Head of caudate nucleus (tissue), 42 donors: ENCODE data around the gene RUFY3.

ENCODE experiments used
- DNase-seq, 42 donors: peaks; one replicate each; pipeline versions ENCODE4 v3.0.0 to v3.0.0-alpha.2; 2020 to 2021; ENCODE audit warnings: mixed read lengths in 7 of 42
- intact Hi-C: fragments of 100-400 bp; cut with DNase I; formaldehyde crosslinking; loops from one replicate; pipeline ENCODE4 v1.15.0; 2022

RUFY3 gene

DNA sequence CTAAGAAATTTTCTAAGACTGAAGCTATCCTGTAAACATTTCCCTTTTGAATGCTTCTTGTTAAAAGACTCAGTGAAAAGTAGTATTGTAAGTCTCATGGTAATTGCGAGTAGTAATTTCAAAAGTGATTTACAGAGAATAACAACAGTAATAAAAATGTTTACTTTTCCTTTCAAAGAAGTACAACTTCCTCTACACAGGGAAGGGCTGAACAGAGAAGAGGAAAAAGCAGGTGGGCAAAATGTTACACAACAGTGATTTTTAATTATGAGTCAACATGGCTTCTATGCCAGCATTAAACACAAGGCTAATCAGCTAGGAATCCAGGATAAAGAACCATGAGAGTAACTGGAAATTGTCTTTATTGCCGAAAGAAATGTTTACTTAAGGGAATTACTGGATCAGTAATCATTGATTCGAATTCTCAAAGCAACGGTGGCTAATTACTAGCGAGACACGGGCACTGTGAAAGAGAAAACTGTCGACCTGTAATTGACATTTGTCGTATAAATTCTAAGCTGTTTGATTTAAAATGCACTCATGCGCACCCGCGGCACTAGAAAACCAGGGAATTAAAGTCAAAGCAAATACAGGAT is 18.0 kb upstream of the RUFY3 start:
- peak in 29 of 42 donors; percentile 16 to 78 (median 47) for DNase-seq
- intact Hi-C loops: loop anchor here (2.0 to 10.0 kb wide), 2 partner anchors 15 to 291 kb away; partner anchors contain the start of genes DCK and UTP3

DNA sequence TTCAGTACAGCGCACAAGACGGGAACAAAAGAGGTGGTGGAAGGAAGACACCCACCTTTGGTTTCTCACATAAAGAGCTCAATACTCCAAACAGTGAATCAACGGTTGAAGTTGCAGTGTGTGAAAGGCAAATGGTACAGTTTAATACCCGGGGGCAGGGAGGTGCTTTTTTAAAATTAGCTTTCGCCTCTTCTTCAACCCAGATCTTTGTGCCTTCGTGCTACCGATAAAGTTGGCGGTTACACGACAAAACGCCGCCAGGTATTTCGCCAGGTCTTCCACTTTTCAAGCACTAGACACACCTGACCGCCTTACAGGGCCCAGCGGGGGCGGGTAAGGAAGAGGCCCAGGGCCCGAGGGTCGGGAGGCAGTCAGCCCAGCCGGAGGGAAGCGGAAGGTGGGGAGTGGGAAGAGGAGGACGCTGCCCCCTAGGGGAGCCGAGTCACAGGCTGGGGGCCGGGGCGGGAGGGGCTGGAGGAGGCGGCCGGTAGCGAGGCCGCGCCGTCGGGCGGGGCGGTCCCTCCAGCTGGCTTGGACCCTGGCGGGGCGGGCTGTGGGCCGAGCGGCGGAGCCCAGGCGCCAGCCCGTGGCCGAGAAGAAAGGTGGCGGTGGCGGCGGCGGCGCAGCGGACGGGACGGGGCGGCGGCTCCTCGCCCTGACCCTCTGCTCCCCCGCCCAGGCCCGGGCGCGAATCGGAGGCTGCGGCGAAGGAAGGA is 17.4 kb upstream of the RUFY3 start:
- DNase-seq: peak; percentile 28 to 90 (median 77)
- intact Hi-C loops: loop anchor here (2.0 to 10.0 kb wide), 2 partner anchors 16 to 290 kb away; partner anchors contain the start of genes DCK and UTP3

DNA sequence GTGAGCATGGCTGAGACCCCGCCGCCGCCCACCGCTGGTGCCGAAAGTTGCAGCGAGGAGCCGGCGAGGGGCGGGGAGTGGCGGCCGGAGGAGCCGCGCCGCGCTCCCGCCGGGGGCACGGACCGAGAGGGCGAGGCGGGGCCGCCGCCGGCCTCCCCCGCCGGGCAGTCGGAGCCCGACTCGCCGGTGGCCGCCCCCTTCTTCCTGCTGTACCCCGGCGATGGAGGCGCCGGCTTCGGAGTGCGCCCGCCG is 16.9 kb upstream of the RUFY3 start:
- intact Hi-C loops: loop anchor here (2.0 to 10.0 kb wide), 2 partner anchors 16 to 290 kb away; partner anchors contain the start of genes DCK and UTP3

DNA sequence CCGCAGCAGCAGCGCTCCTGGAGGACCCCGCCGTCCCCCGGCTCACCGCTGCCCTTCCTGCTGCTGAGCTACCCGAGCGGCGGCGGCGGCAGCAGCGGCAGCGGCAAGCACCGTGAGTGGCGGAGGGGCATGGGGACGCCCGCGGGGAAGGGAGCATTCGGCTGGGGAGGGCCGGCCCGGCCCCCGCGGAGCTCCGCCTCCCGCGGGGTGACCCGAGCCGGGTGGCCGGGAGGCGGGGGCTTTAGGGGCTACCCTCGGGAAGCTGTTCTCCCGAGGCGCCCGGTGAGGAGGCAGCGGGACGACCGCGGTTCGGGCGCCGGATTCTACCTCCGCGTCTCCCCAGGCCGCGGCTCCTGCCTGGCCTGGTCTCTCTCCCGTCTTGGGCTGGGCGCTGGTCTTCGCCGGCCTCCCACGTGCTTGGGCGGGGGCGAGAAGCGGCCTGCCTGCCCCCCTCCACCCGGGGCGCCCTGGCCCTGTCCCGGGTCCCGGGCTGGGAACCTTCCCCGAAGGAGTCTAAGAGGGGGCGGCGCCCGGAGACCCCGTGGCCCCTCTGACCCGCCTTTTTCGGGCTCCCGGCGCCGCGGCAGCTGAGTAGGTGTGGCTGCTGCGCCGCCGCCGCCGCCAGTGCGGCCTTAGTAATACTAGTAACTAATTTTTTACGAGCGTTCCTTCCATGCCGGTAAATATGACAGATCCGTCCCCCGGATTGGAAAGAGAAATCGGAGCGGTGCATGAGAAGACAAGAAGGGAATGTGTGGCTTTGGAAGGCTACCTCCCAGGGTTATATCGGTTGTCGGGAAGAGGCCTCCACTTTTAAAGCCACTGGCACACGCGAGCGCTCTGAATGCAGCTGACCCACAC is 16.4 kb upstream of the RUFY3 start:
- DNase-seq: peak; percentile 13 to 84 (median 70)
- intact Hi-C loops: loop anchor here (2.0 to 10.0 kb wide), 2 partner anchors 17 to 289 kb away; partner anchors contain the start of genes DCK and UTP3

More for the DNA sequence above, 16.9 kb upstream of the RUFY3 start:
- DNase-seq: peak in 1 of 42 donors; percentile 18

DNA sequence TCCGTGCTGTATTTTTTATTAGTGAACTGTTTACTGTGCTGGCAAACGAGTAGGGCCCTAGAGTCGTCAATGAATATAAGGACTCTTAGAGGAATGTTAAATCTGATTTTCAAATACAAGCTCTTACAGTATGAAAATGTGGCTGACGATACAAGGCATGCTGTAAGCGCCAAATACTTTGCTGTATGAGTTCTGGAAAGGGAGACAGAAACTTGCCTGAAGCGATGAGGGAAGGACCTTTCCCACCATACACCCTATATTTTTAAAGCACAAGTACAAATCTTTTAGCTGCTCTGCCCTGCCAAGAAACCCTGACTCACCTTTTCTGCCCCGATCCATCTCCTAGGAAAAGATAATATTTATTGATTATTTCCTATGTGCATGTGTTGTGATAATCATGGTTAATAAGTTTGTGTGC is 15.7 kb upstream of the RUFY3 start:
- intact Hi-C loops: loop anchor here (10.0 kb wide), 1 partner anchor 289 kb away; the partner anchor contains the start of gene DCK
- DNase-seq: no peak

DNA sequence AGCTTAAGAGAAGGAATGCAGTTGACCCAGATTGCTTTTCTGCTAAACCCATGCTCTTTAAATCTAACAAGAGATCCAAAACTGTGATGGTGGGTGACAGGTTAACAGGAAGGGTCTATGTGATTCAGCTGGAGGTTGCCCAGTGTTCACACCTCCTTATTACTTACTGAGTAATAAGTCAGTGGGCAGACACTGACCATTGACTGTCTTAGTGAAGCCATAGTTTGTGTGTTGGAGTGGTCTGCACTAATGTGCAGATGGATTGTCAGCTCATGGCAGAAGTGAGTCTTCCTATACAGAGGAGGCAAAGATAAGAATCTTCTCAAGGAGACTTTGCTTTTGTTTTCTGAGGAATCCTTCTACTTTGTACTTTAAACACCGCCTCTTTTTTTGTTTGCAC is 15.2 kb upstream of the RUFY3 start:
- intact Hi-C loops: loop anchor here (10.0 kb wide), 1 partner anchor 288 kb away; the partner anchor contains the start of gene DCK
- no peak for DNase-seq

DNA sequence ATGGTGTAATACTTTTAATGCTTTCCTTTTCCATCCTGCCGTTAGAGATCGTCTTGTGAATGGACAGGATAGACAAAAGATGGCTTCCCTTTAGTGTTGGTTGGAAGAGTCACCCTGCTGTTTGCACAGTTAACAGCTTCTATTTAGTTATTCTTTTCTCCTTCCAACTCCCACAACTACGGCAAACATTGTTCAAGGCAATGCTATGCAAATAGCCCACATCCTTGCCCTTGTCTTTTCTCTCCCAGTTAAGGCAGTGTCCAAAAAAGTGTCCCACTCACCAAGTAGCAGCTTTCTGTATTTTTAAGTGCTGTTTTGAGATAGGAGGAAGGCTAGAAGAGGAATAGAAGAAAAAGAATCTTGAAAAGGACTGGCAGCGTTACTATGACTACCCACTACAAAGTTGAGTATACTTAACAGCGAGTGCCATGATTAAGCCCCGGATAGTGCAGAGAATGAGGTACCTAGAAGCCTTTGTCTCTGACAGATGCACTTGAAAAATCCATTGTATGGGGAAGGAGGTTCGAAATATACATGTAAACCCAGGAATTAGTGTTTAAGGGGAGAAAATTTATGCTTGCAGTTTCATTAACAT is 12.1 kb upstream of the RUFY3 start:
- no peak for DNase-seq
- intact Hi-C loops: loop anchor here (10.0 kb wide), 1 partner anchor 285 kb away; the partner anchor contains the start of gene DCK

DNA sequence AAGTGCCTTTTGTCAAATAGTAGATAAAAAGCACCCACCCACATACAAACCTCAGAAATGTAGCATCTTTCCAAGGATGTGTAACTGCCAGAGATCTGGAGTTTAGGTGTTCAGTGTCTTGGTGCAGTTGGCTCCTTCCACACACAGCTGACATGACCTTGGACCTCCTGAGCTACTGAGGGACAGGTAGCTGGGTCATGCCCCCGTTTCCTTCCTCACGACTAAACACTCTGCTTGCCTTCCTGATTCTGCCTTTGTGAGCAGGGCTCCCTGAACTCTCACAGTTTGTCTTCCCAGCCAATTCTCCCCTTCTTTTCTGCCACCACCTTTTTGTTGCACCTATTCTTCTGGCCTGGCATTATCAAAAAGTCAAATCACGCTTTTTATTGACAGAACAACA is 10.2 kb upstream of the RUFY3 start:
- intact Hi-C loops: no loop called here

DNA sequence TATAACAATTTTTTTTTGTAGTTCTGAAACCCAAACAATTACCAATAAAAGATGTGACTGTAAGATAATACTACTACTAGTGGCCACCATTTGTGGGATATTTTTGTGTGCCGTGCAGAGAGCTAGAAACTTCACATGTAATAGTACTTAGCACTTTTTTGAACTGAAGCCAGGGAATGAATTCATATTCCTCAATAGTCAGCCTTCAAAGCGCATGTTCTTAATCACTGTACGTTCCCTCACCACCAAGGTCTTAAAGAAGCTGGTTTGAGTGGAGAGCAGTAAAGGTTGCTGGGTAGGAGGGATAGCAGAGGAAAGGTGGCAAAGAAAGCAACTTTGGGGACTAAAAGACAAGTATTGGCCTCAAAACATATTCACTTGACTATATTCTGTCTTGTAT is 9.6 kb upstream of the RUFY3 start:
- DNase-seq: no peak
- intact Hi-C loops: no loop called here

More for the DNA sequence above, 10.2 kb upstream of the RUFY3 start:
- DNase-seq: no peak

DNA sequence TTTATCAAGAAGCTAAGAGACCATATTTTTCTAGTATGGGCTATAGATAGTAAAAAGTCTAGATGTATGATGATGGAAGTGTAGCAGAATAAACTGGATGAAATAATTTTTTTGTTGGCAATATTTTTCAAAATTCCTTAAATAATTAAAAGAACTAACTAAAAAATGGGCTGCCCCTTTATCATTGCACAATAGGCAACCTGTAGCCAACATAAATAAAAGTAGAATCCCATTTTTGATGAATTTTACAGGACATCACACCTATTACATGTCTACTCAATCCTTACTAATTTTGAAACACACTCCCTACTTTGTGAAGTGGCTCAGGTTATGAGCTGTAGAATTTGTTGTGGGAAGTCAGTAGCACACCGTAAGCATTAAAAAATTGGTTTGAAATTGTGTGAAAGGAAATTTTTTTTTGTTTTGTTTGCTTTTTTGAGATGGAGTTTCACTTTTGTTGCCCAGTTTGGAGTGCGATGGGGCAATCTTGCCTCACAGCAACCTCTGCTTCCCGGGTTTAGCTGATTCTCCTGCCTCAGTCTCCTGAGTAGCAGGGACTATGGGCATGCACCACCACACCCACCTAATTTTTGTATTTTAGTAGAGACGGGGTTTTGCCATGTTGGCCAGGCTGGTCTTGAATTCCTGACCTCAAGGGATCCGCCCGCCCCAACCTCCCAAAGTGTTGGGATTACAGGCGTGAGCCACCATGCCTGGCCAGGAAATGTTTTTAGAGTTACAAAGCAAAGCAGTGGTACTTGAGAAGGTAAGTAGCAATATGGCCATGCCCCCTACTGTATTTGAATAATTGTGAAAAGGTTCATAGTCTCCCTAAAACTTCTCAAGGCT is 8.9 kb upstream of the RUFY3 start:
- DNase-seq: no peak
- intact Hi-C loops: no loop called here

DNA sequence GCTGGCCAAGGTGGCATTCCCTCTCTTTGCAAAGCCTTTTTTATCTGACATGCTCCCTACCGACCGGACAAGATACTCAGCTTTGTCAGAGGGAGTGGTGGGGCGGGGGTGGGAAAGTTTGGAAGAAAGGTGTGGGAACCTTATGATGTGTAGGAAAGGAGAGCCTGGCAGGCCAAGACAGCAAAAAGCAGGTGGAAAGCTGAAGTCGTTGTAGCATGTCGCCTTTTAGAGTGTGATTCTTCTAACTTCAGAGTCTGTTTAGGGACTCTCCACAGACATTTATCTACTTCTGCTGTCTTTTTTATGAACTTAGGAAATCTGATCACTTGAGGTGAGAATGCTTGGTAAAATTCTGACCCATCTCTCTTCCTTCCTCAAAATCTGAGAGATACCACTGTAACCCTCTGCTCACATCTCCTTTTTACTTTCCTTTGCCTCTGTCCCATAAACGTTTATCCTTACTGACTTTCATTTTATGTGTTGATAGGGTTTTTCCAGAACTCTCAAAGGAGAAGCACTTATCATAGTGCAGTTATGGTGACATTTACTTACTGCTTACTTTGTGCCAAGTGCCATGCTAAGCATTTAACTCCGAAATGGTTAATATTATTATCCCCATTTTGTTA is 8.2 kb upstream of the RUFY3 start:
- no peak for DNase-seq
- intact Hi-C loops: no loop called here

DNA sequence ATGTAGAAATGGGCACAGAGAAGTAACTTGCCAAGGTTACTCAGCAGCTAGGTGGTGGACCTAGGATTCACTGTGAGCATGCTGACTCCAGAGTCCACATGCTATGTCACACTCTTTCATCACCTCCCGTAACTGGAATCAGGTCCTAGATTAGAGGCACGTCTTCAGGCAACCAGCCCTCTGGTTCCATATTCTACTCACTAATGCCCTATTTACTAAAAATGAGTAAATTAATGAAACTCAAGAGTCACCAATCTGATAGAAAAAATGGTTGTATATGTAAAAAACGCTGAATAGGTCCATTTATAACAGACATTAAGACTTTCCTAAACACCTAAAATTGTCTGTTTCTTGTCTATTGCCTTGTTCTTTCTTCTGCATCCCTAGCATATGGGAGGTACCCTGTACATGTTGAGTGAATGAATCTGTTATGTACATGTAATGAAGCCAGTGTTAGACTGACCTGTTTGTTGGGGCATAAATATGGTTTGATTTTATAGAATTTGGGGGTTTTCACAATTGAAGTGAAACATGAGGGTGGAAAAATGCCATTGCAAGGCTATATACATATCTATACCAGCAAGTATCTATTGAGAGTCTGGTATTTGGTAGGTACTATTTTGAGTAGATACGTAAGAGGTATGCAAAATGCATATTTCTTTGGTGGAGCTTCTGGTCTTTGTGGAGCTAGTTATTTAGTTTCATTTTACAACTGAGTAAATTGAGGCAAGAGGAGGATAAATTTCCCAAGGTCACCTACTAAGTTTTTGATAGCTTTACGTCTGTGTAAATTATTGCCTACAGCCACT is 7.5 kb upstream of the RUFY3 start:
- no peak for DNase-seq

DNA sequence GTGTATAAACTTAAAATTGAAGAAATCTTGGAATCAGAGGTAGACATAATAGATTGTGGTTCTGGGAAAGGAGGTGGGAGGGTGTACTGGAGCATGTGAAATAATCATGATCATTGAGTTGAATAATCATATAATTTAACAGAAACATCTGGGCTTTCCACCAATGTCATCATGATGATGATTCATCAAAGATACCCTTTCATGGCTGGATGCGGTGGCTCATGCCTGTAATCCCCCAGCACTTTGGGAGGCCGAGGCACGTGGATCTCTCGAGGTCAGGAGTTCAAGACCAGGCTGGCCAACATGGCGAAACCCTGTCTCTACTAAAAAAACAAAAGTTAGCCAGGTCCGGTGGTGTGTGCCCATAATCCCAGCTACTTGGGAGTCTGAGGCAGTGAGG is 6.7 kb upstream of the RUFY3 start:
- intact Hi-C loops: no loop called here
- no peak for DNase-seq

More for the DNA sequence above, 7.5 kb upstream of the RUFY3 start:
- intact Hi-C loops: no loop called here

DNA sequence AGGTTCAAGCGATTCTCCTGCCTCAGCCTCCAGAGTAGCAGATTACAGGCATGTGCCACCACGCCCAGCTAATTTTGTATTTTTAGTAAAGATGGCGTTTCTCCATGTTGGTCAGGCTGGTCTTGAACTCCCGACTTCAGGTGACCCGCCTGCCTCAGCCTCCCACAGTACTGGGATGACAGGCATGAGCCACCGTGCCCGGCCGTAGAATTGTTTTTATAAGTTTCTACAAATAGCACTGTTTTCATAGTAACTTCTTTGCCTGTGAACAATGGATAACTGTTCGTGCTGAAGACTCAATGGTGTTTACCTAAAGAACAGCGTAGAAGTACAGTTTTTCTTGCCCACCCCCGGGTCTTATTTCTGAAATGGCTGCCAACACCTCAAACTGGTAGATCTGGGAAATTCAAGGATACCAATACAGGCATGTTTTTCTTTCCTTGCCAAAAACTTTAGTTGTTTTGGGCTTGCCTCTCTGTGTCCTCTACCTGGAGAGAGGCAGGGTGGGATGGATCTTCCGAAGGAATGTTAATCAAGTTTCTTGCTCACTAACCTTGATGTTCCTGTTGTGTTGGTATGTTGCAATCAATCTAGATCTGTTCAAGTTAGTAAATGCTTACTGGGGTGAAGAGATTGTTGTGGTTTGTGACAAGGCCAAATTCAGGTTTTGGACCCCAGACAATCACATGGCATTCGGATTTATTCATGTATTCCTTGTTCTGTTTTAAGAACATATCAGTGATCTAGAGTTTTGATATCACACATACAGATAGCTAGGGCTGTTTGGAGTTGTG is 2.8 kb upstream of the RUFY3 start:
- DNase-seq: no peak
- intact Hi-C loops: no loop called here

DNA sequence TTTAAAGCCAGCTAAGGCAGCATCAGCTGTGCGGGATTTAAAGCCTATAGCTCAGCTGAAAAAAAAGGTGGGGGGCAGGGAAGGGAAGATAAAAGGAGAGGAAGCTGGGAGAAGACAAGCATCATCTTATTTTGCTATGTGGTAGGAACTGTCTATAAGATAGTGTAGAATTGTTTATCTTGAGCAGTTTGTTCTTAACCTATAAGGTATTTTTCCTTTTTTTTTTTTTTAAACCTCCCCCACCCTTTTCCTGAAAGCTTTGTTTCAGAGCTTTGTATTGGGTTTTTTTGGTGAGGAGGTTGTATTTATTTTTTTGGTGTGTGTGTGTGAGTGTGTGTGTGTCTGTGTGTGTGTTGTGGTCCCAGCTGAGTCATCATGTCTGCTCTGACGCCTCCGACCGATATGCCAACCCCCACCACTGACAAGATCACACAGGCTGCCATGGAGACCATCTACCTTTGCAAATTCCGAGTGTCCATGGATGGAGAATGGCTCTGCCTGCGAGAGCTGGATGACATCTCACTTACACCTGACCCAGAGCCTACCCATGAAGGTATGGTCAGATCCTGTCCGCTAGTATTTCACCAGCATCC is 531 bp downstream of the RUFY3 start:
- DNase-seq: peak in 40 of 42 donors; percentile 26 to 82 (median 52)
- intact Hi-C loops: loop anchor here (5.0 kb wide), 1 partner anchor 35 kb away; the partner anchor contains the start of gene UTP3

DNA sequence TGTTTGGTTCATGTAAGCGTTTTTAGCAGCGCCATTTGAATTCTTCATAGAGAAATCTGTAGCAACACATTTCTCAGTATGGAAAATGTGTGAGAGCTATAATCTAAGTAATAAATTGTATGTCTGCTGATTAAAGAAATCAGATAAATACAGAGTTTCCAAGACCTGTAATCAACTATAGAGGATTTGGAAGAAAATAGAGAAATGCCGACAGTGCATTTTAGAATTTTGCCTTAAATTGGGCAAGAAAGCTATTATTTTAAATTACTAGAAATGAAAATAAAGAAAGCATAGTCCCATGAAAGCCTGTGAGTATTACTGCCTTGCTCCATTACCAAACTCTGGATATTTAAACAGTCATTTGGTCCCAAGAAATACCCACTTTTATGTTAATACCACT is 2.7 kb downstream of the RUFY3 start:
- intact Hi-C loops: loop anchor here (5.0 kb wide), 1 partner anchor 37 kb away; the partner anchor contains the start of gene UTP3

More for the DNA sequence above, 2.7 kb downstream of the RUFY3 start:
- no peak for DNase-seq
